DOHH2 (cell line): ENCODE results near the gene UGT1A3.

Experiments used
- H3F3A ChIP-seq: fragments of 200-600 bp; sonication (generic), shearing (Covaris generic); 2 replicates; pipeline ENCODE4 v1.6.0; 2016; ENCODE audit warnings: antibody characterized with exemption, mild to moderate bottlenecking; ENCODE audit not compliant: control insufficient read depth, insufficient read depth
- H3K27ac ChIP-seq: fragments of 200-600 bp; sonication (generic); 2 replicates; pipeline ENCODE4 v1.5.1; 2014; ENCODE audit warnings: low read depth, mild to moderate bottlenecking, low read length, moderate library complexity
- H3K27me3 ChIP-seq: fragments of 200-600 bp; sonication (generic); 2 replicates; pipeline ENCODE4 v1.6.1; 2014; ENCODE audit warnings: mild to moderate bottlenecking, low read length, mixed read lengths; ENCODE audit not compliant: control insufficient read depth
- H3K36me3 ChIP-seq: fragments of 200-600 bp; sonication (generic); 2 replicates; pipeline ENCODE4 v1.6.1; 2014; ENCODE audit warnings: mild to moderate bottlenecking, low read length, moderate library complexity, mixed read lengths; ENCODE audit not compliant: control insufficient read depth
- H3K4me1 ChIP-seq: fragments of 200-600 bp; sonication (generic); 2 replicates; pipeline ENCODE4 v1.6.1; 2014; ENCODE audit warnings: mild to moderate bottlenecking, low read length, mixed read lengths; ENCODE audit not compliant: control insufficient read depth
- H3K4me2 ChIP-seq: fragments of 200-600 bp; sonication (generic); 2 replicates; pipeline ENCODE4 v1.6.0; 2014; ENCODE audit warnings: mild to moderate bottlenecking, low read length, moderate library complexity
- H3K4me3 ChIP-seq: fragments of 200-600 bp; sonication (generic); 2 replicates; pipeline ENCODE4 v1.5.1; 2014; ENCODE audit warnings: mild to moderate bottlenecking, low read length, mixed read lengths
- H3K79me2 ChIP-seq: fragments of 200-600 bp; sonication (generic); 2 replicates; pipeline ENCODE4 v1.6.1; 2014; ENCODE audit warnings: mild to moderate bottlenecking, low read length, mixed read lengths; ENCODE audit not compliant: control insufficient read depth
- H3K9me2 ChIP-seq: fragments of 200-600 bp; sonication (generic); replicated peaks from 2 replicates; pipeline ENCODE4 v1.6.1; 2014; ENCODE audit warnings: mild to moderate bottlenecking, low read length, mixed read lengths; ENCODE audit not compliant: control insufficient read depth
- H3K9me3 ChIP-seq: fragments of 200-600 bp; sonication (generic); 2 replicates; pipeline ENCODE4 v1.6.1; 2014; ENCODE audit warnings: antibody characterized with exemption, low read length, mixed read lengths; ENCODE audit not compliant: control insufficient read depth, insufficient read depth
- H4K20me1 ChIP-seq: fragments of 200-600 bp; sonication (generic); 2 replicates; pipeline ENCODE4 v1.6.0; 2014; ENCODE audit warnings: low read depth, mild to moderate bottlenecking, antibody characterized with exemption, low read length, moderate library complexity; ENCODE audit not compliant: control insufficient read depth, insufficient read depth
- EZH2phosphoT487 ChIP-seq: fragments of 200-600 bp; sonication (generic); IDR thresholded peaks from 2 replicates; pipeline ENCODE4 v1.6.1; 2017; ENCODE audit warnings: borderline replicate concordance, mild to moderate bottlenecking, antibody characterized with exemption, low read length, moderate library complexity, mixed read lengths
- TF ChIP-seq, protein P1 (sequence below): fragments of 200-600 bp; sonication (generic); IDR thresholded peaks from one replicate; pipeline ENCODE4 v1.5.1; 2014; ENCODE audit warnings: antibody characterized with exemption, mild to moderate bottlenecking, low read depth, low read length; ENCODE audit not compliant: poor library complexity, severe bottlenecking

UGT1A3 gene

DNA sequence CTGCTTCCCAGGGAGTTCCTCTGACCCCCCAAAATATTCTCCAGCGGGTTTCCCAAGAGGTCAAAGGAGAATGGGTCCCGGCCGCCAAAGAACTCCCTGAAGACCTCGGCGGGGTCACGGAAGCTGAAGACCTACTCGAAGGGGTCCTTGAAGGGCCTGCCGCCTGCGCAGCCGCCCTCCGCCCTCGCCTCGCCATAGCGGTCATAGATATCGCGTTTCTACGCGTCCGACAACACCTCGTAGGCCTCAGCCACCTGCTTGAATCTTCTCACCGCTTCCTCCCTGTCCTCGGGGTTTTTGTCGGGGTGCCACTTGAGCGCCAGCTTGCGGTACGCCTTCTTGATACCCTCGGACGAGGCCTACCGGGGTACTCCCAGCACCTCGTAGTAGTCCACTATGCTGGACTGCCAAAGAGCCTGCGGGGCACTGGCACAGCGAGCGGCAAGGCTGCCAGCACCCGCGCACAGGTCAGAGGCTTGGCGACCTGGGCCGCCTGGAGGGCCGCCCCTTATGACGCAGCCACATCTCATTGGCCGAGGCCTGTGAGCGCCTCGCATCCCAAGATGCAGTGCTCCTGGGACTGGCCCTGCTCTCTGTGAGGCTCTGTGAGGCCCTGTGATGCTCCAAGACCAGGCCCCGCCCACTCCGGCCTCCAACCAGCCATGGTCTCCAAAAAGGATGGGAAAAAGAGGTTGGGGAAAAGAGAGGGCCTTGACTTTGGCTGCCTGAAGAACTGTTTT is 26.2 kb downstream of the UGT1A3 start:
- Histone ChIP-seq H3K4me1 (no peaks in the 10 kb centered on the region), H4K20me1 (no peaks in the 10 kb centered on the region), H3K27ac (no peak overlapping the region), H3K27me3 (no peaks in the 10 kb centered on the region), H3F3A (no peaks in the 10 kb centered on the region), H3K79me2 (no peaks in the 10 kb centered on the region), H3K4me3 (no peak overlapping the region), H3K36me3 (no peaks in the 10 kb centered on the region), H3K4me2 (no peak overlapping the region), H3K9me3 (peaks cover 6% of the 10 kb centered on the region; the same call in 1 of the 2 replicates), H3K9me2 (no peaks in the 10 kb centered on the region)
- TF ChIP-seq, protein P1, sequence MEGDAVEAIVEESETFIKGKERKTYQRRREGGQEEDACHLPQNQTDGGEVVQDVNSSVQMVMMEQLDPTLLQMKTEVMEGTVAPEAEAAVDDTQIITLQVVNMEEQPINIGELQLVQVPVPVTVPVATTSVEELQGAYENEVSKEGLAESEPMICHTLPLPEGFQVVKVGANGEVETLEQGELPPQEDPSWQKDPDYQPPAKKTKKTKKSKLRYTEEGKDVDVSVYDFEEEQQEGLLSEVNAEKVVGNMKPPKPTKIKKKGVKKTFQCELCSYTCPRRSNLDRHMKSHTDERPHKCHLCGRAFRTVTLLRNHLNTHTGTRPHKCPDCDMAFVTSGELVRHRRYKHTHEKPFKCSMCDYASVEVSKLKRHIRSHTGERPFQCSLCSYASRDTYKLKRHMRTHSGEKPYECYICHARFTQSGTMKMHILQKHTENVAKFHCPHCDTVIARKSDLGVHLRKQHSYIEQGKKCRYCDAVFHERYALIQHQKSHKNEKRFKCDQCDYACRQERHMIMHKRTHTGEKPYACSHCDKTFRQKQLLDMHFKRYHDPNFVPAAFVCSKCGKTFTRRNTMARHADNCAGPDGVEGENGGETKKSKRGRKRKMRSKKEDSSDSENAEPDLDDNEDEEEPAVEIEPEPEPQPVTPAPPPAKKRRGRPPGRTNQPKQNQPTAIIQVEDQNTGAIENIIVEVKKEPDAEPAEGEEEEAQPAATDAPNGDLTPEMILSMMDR = no peak
- no peak for TF ChIP-seq EZH2phosphoT487

DNA sequence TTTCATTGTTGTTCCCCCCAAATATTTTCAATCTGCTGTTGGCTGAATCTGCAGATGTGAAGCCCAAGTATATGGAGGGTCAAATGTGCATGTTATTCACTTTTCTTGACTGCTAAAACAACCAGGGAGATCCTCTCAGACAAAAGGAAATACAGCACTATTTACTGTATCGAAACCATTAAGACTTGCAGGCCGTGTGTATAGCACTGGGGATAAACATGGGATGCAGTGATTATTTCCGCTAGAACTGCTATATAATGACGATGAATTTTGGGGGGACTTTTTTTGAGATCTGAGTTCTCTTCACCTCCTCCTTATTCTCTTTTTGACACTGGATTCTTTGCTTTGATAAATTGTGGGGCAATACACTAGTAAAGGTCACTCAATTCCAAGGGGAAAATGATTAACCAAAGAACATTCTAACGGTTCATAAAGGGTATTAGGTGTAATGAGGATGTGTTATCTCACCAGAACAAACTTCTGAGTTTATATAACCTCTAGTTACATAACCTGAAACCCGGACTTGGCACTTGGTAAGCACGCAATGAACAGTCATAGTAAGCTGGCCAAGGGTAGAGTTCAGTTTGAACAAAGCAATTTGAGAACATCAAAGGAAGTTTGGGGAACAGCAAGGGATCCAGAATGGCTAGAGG is 27.7 kb downstream of the UGT1A3 start:
- Histone ChIP-seq H3F3A (no peaks in the 10 kb centered on the region), H3K79me2 (no peaks in the 10 kb centered on the region)

DNA sequence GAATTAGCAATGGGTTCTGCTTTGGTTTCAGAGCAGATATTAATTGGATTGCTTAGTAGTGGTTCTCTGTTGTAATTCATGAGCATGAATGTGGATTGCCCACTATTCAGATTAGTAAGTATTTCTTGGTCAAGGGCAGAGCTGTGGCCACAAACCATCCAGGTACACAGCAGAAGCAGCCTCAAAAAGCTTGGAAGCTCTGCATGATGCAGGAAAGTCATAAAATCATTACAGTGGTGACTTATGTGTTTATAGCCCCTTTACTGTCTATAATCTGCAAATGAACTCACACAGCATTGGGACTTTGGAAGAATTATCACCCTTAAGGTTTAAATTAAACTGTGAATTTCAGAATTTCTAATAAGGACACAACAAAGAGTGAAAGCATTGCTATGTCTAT is 29.3 kb downstream of the UGT1A3 start:
- Histone ChIP-seq H4K20me1 (no peaks in the 10 kb centered on the region), H3K4me3 (no peak overlapping the region), H3K4me1 (no peaks in the 10 kb centered on the region), H3F3A (no peaks in the 10 kb centered on the region), H3K9me2 (no peaks in the 10 kb centered on the region), H3K36me3 (no peaks in the 10 kb centered on the region), H3K9me3 (no peaks in the 10 kb centered on the region), H3K27me3 (peaks cover 1% of the 10 kb centered on the region), H3K4me2 (no peak overlapping the region), H3K27ac (no peak overlapping the region), H3K79me2 (no peaks in the 10 kb centered on the region)
- no peak for TF ChIP-seq EZH2phosphoT487
- TF ChIP-seq, protein P1 = no peak

More for the DNA sequence above, 27.7 kb downstream of the UGT1A3 start:
- no peaks in the 10 kb centered on the region for H4K20me1 ChIP-seq
- no peaks in the 10 kb centered on the region for H3K36me3 ChIP-seq
- H3K9me3 ChIP-seq = no peaks in the 10 kb centered on the region
- H3K27me3 ChIP-seq = no peaks in the 10 kb centered on the region
- TF ChIP-seq, protein P1 = no peak
- no peak for TF ChIP-seq EZH2phosphoT487
- no peak overlapping the region for H3K4me3 ChIP-seq
- H3K9me2 ChIP-seq = no peaks in the 10 kb centered on the region
- no peak overlapping the region for H3K27ac ChIP-seq
- H3K4me1 ChIP-seq = no peaks in the 10 kb centered on the region
- no peak overlapping the region for H3K4me2 ChIP-seq
